AG10803 (cell line): ENCODE measurements around the gene TMEM200C.

Experiments used
- DNase-seq: peaks from one replicate; pipeline ENCODE4 v3.0.0; 2010; ENCODE audit warnings: low read depth
- H3K4me3 ChIP-seq: 2 replicates; pipeline ENCODE4 v1.5.1; 2011; ENCODE audit warnings: mild to moderate bottlenecking, low read length, control low read depth
- TF ChIP-seq, protein P1 (sequence below): conservative IDR thresholded peaks from 2 replicates; pipeline ENCODE4 v1.5.1; 2011; ENCODE audit warnings: mild to moderate bottlenecking, low read length, control low read depth, inconsistent platforms

The TMEM200C gene

DNA sequence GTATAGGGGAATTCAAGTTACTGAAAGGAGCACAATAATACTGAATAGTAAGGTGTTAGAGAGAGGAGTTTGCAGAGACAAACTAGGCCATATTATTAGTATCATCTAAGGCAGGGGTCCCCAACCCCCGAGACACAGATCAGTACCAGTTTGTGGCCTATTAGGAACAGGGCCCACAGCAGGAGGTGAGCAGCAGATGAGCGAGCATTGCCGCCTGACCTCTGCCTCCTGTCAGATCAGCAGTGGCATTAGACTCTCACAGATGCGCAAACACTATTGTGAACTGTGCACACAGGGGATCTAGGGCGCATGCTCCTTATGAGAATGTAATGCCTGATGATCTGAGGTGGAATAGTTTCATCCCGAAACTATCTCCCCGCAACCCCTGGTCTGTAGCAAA lies 41.8 kb upstream of the TMEM200C start:
- TF ChIP-seq, protein P1, sequence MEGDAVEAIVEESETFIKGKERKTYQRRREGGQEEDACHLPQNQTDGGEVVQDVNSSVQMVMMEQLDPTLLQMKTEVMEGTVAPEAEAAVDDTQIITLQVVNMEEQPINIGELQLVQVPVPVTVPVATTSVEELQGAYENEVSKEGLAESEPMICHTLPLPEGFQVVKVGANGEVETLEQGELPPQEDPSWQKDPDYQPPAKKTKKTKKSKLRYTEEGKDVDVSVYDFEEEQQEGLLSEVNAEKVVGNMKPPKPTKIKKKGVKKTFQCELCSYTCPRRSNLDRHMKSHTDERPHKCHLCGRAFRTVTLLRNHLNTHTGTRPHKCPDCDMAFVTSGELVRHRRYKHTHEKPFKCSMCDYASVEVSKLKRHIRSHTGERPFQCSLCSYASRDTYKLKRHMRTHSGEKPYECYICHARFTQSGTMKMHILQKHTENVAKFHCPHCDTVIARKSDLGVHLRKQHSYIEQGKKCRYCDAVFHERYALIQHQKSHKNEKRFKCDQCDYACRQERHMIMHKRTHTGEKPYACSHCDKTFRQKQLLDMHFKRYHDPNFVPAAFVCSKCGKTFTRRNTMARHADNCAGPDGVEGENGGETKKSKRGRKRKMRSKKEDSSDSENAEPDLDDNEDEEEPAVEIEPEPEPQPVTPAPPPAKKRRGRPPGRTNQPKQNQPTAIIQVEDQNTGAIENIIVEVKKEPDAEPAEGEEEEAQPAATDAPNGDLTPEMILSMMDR, result no peak
- DNase-seq, result no peak
- H3K4me3 ChIP-seq, result no peak overlapping the region

DNA sequence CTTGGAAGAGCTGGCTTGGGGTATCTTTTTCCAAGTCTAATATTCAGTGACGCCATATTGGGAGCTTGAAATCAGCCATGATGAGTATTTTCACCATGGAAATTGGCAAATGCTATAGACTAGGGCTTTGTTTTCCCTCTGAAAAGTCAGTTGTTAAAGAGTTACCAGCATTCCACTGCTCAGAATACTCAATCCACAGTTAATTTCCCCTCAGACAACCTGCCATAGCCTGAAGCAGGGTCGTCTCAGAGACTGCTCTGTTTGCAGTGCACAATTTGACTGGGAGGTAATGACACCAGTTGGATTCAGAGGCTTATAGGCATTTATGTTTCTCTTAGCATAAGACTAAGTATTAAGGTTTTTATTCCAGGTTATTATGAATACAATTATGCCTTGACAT lies 35.5 kb upstream of the TMEM200C start:
- TF ChIP-seq, protein P1, result no peak
- DNase-seq, result no peak
- H3K4me3 ChIP-seq, result no peak overlapping the region

DNA sequence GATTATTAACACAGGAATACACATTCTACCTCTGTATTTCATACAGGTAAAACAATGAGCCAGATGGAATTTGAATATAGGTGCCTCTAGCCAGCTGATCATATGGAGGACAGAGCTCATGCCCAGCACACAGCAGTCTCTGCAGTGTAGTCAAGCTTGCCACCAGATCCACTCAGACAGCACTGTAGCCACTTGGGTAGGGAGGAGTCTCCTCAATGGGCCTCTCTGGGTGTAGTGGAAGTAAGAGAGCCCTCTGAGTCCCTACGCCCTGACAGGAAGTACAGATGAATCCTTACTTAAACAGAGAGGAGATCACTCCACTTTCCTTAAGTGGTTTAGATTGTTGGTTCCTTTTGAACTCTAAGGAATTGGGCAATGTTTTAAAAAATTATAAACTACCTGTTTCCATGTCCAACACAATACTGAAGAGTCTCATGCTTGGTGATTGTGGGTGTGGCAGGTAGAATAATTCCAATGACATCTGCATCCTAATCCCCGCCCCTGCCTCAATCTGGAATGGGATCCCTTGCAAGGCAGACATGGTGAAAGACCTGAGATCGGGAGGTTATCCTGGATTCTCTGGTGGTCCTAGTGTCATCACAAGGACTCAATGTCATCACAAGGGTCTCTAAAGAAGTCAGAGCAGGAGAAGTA lies 23.0 kb upstream of the TMEM200C start:
- no peak for DNase-seq
- TF ChIP-seq, protein P1, result no peak
- H3K4me3 ChIP-seq, result no peak overlapping the region

DNA sequence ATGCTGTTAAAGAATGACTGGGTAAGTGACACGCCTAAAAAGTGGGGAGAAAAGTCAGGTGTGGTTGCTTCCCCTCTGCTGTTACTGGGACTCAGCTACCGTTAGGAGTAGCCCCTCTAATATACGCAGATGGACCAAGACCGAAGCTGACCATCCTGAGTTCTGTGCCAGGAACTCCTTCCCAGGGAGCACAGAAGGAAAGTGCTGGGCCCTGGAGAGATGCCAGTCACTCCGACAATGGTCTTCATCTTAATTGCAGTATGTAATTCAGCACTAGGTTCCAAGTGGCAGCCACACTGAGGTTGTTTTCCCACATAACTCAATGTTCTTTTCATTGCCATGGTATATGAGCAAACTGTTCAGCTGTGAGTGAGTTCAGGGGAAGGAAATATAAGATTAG lies 19.6 kb upstream of the TMEM200C start:
- DNase-seq, result no peak

DNA sequence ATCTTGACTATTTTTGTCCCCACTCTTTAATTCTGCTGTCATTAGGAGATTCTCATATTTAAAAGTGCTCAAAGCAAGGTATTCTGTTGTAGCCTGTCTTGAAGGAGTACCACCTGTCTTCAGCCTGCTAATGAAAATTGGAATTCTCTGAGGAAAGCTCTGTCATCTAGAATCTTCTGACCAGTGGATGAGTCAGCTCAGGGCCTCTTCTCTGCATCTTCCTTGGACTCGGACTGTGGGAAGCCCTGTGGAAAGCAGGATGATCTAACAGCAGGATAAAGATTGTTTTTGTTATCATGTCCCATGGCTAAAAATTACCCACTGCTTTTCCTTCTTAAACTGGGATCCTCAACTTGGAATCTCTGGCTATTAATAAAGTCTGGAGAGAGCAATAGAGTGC lies 18.7 kb upstream of the TMEM200C start:
- DNase-seq, result no peak
- TF ChIP-seq, protein P1, result no peak
- no peak overlapping the region for H3K4me3 ChIP-seq

More for the DNA sequence above, 19.6 kb upstream of the TMEM200C start:
- TF ChIP-seq, protein P1, result no peak
- H3K4me3 ChIP-seq, result no peak overlapping the region

DNA sequence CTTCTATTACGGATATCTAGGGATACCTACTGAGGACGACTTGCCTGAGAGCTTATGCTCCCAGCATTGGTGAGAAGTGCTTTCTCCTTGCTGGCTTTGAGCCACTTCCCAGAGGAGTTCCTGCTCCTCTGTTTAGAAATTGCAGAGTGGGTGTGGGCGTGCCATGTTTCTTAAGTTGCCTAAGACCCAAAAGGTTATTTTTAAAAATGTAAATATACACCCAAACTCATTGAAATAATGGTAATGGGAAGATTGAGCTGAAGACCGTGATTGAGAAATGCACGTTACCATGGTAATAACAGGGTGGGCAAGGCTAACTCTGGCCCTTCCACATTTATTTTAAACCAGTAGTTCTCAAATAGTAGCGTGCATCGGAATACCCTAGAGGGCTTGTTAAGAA lies 17.2 kb upstream of the TMEM200C start:
- H3K4me3 ChIP-seq, result no peak overlapping the region
- DNase-seq, result no peak
- TF ChIP-seq, protein P1, result no peak

DNA sequence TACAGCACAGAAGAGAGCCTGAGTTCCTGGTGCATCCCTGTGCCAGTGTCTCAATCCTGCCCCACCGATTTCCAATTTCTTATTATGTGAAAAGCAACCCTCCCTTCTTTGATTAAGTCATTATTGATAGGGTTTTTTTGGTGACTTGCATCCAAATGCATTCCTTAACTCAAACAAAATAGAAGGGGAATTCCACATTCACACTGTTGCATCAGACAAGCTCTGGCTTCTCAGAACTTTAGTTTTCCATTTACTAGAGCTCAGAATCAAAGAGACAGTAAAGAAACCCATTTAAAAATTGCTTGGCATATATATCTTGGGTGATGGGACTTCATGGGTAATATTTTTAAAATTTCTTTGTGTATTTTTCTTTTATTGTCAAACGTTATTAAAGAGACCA lies 13.8 kb upstream of the TMEM200C start:
- H3K4me3 ChIP-seq, result no peak overlapping the region
- DNase-seq, result no peak
- TF ChIP-seq, protein P1, result no peak
